Stimulated activated CD8-positive, alpha-beta memory T cell treated with anti-CD3 and anti-CD28 coated beads, Interleukin-7, amount 100 ng/mL, for 24 hours (primary cell): Measurements from ENCODE around the gene MME.
"Not testable (repeated sequence)": the region's sequence is repeated elsewhere in the genome, so short reads cannot be mapped to it uniquely, and the experiment has no call there.

Experiments
- DNase-seq: peaks from one replicate; pipeline ENCODE4 v3.0.0-alpha.2; 2020; ENCODE audit warnings: low read depth

MME gene

DNA sequence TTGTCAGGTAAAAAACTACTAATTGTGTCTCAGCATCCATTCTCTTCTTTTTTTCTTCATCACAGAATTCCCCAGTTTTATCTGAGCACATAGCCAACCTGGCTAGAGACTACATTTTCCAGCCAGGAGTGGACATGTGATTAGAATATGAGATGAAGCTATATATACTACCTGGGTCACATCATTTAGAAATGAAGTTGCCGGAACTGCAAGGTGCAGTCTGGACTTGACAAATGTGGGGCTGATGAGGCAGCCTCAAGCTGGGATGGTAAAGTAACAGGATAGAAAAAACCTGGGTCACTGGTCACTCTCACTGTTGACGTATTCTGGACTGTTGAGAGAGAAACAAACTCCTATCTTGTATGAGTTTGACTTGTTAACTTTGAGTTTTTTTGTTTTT is 113.7 kb downstream of the MME start:
- no peak for DNase-seq

DNA sequence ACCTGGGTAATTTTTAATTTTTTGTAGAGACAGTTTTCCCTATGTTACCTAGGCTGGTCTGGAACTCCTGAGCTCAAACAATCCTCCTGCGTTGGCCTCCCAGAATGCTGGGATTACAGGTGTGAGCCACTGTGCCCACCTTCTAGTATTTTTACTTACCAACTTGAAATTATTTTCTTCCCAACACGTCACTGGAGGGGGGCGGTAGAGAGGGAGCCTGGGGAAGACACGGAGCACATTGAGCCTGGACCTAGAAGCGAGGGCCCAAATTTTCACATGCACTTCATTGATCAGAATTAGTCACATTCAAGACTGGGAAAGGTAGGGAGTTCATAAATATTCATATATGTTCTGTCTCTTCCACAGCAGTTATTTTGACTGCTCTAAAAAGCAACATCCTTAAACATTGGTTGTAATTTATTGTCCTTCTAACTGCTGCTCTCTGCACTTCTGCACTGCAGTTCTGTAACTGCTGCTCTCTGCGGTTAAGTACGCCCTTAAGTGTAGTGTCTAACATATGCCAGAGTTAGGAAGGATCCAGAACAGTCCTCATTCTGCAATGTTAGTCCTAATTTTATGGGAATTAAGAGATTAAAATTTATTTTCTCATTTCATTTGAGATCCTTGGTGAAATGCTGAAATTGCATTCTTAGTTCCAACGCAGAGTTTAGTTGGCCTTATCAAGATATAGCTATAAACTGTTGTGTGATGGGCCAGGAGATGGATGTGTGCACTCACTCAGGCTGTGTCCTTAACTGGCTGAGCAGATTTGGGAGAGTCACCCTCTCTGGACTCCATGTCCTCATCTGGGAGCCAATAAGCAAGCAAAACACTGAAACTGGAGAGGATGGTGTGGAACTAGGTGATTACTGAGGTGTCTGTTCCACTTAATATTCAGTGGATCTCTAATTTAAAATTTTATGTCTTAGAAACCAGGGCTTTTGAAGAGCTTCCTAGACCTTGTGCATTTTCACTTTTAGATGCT is 115.1 kb downstream of the MME start:
- DNase-seq, result no peak

DNA sequence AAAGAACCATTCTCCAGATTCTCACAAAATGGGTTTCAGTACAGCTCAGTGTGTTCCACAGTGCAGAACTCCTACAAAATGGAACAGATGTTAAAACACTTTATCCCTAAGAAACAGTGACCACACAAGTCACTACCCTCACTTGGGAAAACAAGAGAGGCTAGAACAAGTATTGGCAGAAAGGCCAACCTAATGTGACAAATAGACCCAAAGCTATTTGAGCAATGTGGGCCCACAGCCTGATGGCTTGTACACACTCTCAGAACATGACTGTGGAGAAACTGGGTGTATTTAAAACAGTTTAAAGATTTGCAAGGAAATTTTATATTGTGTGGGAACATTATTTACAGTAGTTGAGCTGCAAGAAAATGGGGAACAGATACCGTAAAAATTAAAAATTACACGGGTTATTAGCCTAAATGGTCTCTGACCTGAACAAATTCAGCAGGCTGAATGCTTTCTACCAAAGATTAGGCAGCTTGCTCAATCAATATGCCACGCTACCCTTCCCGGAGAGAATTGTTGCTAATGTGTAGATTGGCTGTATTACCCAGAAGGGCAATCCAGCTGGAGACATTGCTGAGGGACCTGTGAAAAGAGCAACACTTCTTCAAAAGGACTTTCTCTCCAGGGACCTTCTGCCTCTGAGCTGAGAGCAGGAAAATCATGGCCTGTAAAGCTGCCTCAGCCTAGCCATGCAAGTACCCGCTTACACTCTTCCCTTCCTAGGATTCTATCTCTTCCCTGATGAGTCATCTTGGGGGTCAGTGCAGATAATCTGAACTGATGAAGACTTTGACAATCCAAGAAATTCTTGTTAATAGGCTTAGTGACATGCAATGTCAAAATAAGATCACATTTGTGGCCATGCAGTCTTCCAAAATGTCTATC is 116.3 kb downstream of the MME start:
- no peak for DNase-seq

DNA sequence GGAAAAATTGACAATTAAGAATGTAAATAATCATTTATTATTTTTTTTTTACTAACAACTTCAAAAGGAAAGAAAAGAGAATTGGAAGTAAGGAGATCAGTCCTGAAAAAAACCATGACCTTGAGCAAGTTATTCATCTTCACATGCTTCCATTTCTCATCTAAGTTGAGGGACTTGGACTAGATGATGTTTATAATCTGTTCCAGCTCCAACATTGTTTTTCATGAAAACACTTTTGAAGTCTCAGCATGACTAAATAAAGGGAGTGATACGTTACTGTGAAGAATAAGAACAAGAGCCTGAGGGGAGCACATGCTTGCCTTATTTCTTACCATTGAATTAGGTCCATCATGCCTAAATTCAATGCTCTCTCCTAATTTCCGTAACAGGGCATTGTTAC is 117.7 kb downstream of the MME start:
- DNase-seq, result no peak

DNA sequence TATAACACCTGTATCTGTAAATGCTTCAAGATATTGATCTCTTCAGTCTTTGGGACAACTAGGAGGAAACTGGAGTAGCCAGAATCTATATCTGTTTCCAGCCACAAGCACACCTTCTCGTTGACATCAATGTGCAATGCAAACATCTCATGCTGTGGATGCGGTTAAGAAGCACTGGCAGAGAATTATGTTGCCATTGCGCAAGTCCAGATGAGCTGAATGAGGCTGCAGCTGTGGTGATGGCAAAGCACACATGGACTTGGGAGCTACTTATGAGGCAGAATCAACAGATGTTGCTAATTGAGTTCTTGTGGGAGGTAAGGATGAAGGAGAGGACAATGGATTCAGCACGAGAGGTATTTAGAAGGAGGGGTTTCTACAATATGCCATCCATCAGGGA is 122.5 kb downstream of the MME start:
- DNase-seq, result no peak

DNA sequence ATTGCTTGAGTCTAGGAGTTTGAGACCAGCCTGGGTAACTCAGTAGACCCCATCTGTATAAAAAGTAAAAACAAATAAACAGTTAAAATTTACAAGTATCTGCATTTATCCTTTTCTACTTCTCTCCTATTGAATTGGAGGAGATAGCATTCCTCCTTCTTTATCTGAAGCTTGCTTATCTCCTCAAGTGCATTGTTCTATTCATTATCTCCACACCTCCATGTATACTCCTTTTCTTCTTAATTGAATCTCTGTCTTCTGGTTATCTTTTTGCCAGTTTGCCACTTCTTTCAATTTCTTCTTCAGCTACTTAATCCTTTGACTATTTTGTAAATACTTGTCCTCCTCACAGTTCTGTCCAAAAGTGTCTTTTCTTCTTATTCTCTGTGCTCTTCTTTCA is 124.7 kb downstream of the MME start:
- no peak for DNase-seq

DNA sequence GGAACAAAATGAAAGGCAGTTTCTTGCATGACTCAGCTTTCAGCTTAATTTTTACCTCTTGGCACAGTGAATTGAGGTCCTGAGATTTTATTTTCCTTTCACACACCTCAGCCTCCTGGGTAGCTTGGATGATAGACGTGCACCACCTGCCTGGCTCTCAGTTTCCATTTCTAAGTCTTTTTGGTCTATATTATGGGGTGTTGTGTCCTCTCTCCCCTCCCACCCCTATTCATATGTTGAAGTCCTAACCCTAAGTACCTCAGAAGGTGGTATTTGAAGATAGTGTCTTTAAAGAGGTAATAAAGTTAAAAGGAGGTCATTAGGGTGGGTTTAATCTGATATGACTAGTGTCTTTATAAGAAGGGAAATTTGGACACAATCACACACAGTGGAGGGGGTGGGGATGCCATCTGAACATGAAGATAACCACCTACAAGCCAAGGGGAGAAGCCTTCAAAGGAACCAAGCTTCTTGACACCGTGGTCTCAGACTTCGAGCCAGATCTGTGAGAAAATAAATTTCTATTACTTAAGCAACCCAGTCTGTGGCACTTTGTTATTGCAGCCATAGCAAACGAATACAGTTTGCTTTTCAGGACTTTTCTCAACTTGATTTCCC is 128.2 kb downstream of the MME start:
- DNase-seq, result no peak

DNA sequence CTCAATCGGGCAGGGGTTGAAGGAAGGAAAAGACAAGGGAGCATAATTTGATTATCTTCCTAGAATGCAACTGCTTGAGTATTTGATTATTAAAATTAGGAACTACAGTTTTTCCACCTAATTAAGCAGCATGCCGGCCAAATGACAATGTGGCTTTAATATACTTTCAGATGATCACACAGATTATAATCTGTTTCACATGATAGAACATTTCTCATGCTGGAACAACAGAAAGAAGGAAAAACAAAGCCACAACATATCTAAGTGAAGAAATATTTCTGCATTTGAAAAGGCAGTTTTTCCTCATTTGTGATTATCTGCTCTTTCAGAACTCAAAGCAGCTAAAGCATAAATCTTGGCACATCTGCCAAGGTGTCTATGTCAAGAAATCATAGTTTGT is 130.6 kb downstream of the MME start:
- no peak for DNase-seq

DNA sequence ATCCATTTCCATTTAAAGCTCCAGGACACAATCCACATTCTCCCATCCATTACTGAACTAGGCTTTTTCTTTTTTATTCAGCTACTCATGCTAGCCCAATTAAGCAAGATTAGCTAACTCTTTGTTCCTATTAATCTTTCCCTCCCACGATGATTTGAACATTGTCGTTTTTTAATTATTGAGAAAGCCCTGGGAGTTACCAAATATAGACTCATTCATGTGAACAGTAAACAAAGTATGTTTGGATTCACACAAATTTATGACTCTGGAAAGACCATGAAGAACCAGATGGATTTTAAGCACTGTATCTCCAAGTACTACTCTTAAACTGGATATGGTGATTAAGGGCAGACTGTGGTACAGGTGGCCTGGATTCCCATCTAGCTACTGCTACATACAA is 131.1 kb downstream of the MME start:
- DNase-seq, result no peak

DNA sequence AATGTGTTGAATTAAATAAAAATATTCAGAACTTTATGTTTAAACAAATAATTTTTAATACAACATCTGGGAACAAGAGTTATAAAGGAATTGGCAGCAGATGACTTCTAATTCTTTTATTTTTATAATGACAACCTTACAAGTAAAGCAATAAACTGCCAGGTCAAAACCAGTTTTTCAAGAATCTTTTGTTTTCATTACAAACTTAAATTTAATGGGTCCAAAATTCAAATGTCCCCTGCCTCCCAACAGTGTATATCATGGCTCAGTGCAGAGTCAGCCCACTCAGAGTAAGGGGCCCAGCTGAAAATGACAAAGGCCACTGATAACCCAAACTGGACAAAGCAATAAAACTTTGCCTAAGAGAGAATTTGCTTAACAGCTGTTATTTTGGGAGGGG is 131.8 kb downstream of the MME start:
- no peak for DNase-seq

DNA sequence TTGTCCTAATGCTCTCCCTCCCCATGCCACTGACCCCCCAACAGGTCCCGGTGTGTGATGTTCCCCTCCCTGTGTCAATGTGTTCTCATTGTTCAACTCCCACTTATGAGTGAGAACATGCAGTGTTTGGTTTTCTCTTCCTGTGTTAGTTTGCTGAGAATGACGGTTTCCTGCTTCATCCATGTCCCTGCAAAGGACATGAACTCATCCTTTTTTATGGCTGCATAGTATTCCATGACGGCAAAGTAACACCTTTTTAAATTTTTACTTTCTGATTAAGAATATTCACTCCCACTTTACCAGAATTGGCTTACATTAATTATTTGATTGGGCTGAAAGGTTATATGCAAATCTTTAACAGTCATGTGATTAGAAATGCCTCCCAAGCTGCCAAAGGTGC is 135.9 kb downstream of the MME start:
- DNase-seq, result not testable (repeated sequence)

DNA sequence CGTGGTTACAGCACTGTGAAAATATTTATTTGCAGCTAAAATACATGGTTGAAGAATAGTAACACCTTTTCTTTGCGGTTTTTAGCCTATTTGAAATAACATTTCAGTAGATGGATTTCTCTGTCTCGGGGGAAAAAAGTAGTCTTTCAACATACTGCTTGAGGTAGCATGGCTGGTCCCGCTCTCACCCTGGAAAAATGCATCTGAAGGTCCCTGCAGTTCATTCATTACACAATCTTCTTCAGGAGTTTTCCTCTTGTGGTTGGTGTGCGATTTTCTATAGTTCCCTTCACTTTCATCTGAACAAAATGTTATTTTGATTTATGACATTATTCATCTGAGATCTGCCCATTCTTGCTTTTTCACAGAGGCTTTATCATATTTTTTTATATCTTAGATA is 137.5 kb downstream of the MME start:
- DNase-seq, result no peak

DNA sequence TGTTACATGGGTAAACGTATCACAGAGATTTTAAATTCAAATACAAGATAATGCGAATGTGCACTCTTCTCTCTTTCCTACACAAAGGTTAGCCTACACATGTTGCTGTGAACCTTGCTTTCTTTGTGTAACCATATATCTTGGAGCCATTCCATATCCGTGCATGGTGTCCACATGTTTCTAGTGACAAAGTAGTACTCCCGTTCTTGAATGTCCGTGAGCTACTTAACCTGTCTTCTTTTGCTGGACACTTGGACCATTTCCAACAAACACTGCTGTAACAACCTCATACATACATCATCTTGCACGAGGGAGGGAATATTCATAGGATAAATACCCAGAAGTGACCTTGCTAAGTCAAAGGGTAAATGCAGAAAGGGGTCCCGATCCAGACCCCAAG is 138.3 kb downstream of the MME start:
- no peak for DNase-seq

DNA sequence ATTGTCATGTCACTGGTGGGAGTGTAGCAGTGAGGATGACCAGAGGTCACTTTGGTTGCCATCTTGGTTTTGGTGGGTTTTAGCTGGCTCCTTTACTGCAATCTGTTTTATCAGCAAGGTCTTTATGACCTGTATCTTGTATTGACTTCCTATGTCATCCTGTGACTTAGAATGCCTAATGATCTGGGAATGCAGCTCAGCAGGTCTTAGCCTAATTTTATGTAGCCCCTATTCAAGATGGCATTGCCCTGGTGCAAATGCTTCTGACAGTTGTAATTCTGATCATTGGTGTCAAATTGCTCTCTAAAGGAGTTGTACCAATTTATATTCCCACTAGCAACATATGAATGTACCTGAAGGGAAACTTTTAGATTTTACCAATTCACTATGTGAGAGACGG is 139.0 kb downstream of the MME start:
- DNase-seq, result no peak

DNA sequence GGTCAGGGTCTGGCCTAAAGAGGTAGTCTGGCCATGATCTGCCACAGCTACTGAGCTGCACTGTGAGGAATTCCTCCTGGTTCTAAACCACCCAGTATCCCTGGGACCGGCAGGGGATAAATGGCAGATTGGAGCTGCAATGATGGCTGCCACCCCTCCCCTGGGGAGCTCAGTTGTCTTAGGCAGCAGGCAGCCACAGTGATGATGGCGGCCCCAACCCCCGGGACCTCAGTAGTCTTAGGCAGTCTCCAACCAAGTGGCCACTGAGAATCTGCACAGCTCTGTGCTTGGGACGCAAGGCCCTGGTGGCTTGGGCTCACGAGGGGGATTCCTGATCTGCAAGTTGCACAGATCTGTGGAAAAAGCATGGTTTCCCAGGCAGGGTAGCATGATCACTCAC is 145.3 kb downstream of the MME start:
- no peak for DNase-seq

DNA sequence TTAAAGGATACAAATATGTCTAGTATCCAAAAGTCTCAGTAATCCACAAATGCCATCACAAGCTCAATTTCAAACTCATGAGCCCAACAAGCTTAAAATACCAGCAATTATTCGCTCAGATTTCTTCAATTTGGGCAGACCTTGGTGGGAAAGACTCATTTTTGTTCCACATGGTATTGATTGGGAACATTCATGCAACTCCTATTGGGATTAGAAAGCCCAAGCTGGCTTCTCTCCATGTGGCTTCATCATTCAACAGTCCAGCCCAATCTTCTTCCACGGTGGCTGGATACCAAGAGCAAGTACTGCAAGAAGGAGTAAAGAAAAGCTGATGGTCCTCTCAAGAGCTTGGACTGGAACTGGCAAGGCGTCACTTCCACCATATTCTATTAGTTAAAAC is 147.0 kb downstream of the MME start:
- no peak for DNase-seq

DNA sequence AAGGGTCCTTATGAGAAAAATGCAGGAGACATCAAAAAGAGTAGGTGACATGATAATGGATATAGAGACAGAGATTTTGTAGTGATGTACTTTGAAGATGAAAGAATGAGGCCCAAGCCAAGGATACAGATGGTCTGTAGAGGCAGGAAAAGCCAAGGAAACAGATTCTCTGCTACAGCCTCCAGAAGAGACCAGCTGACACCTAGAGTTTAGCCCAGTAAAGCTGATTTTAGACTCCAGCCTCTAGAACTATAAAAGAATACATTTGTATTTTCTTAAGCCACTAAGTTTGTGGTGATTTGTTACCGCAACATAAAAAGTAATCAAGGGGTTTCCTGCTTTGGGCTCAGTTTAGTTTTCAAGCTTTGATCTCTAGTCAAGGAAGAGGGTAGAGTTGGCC is 148.6 kb downstream of the MME start:
- DNase-seq, result no peak

DNA sequence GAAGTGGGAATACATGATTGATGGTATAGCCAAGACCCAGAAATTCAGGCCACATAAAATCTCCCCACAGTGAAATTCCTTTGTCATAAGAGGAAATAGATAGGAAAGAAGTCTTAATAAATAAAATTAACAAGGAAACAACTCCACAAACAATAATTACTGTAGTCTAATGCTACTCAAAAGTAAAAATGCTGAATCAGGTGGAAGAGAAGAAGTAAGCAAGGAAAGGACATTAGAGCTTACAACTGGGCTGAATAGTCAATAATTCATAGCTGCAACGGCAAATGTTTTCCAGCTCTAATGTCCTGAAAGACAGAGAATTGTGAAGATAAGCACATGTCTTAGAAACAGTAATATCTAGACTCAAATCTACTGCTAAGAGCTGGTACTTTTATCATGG is 149.0 kb downstream of the MME start:
- DNase-seq, result no peak

DNA sequence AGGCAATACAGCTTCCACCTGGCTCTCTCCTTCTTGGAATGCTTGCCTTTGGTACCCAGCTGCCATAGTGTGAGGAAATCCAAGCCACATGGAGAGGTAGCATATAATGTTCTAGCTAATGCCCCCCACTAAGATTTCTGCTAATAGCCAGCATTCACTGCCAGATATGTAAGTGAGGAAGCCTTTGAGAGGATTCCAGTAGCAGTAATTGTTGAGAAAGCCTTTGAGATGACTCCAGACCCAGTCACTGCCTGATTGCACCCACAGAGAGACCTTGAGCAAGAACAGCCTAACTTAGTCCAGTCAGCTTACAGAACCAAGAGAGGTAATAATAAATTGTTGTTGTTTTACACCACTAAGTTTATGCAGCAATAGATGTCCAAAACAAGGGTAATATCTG is 150.3 kb downstream of the MME start:
- no peak for DNase-seq

DNA sequence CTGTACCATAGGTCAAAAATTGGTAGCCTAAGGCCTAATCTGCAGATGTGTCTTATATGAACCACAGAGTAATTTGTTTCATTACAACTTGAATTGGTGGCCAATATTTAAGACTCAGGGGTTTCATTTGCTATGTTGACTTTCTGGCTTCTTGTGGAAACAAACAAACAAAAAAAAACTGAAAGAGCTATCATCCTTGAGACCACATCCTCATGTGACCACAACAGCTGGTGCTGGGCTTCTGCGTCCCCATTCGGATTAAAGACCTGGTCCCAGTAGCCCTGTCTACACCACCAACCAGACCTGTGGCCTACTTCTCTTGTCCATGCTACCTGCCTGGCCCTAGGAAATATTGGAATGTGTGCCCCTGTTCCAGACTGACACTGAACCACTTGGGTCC is 151.7 kb downstream of the MME start:
- DNase-seq, result no peak

DNA sequence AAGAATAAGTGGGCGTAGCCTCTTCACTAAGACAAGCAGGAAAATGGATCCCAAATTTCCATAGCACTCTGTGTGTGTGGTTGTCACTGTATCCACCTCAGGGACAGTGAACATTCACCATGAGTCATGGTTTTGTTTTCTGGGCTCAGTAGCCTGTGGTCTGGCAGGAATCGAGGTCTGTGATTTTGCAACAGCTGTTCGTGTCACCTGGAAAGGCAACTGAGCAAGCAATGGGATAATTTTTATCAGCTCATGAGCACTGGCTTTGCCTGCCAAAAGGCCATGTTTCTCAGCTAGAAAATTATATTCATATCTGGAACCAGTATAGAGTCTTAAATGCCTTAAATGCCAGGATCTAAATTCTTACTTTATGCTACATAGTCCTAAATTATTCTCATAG is 152.5 kb downstream of the MME start:
- no peak for DNase-seq

DNA sequence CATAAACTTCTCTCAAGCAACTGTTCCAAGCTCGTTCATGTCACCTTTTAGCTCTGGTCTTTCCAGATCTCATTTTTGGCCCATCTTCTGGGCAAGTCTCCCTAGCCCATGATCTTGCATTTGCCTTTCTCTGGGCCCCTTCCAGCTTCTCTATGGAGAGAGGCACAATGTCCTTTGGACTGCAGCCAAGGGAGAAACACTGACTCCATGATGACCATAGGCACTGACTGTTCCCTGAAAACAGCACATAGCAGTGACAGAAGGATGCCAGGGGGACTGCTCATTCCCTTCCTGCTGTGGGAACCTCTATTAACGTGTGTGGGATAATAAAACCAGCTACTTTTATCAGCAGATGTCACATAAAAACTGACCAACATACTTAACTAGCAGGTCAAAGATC is 153.1 kb downstream of the MME start:
- DNase-seq, result no peak
